Measurements from ENCODE around the gene SRPK3. TPM values are rescaled to one million over a fixed set of nuclear protein-coding genes. Genes with fewer than 3 reads are reported as not detected.

SRPK3 gene
- polyA plus RNA-seq, 1 donor (not counting 4 experiments of a cell fraction or from before 2014, with no cell fraction given): 0.10 TPM

DNA sequence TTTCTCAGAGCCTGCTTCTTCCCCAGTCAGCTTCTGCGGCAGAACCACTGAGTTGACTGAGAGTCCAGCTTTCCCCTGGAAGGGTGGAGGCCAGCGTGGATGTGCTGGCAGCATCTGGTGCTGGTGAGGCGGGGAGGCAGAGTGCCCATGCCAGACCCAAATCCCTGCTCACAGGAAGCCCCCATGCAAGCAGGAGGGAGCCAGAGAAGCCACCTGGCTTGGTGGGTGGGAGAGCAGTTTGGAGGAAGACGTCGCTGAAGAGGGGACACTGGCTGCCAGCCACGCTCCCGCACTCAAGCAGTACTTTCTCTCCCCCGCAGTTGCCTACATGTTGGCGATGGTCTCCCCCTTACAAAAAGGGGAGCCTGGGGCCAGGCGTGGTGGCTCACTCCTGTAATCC, 43.5 kb downstream of the SRPK3 start:
- Histone ChIP-seq H3K79me2 (ENCODE audit: control insufficient read depth, insufficient read depth, low read length) (no peaks in the 10 kb centered on the region), H3K9ac (ENCODE audit: control insufficient read depth, extremely low read depth, insufficient read depth, low read length) (no peak overlapping the region), H3K27me3 (ENCODE audit: control insufficient read depth, extremely low read depth, insufficient read depth, low read length) (peaks cover 22% of the 10 kb centered on the region), H3K27ac (ENCODE audit: control insufficient read depth, insufficient read depth, low read length) (no peak overlapping the region), H3K9me3 (ENCODE audit: control insufficient read depth, low read depth, low read length) (no peaks in the 10 kb centered on the region), H3K4me1 (ENCODE audit: control insufficient read depth, extremely low read depth, insufficient read depth, low read length) (no peaks in the 10 kb centered on the region), H4K20me1 (ENCODE audit: control insufficient read depth, extremely low read depth, insufficient read depth, low read length) (no peaks in the 10 kb centered on the region), H3K4me3 (ENCODE audit: control insufficient read depth in 2 of 3, extremely low read depth in 1 of 3, insufficient read depth in 2 of 3, low read depth in 1 of 3, low read length in 3 of 3) (no peak overlapping the region), H2AFZ (ENCODE audit: control insufficient read depth, low read length) (no peak overlapping the region), H3K36me3 (ENCODE audit: control insufficient read depth in 2 of 2, extremely low read depth in 1 of 2, insufficient read depth in 2 of 2, low read length in 2 of 2) (no peaks in the 10 kb centered on the region), H3K9me1 (ENCODE audit: control insufficient read depth, extremely low read depth, insufficient read depth, low read length) (no peaks in the 10 kb centered on the region), H3K4me2 (ENCODE audit: control insufficient read depth, extremely low read depth, insufficient read depth, low read depth, low read length) (no peak overlapping the region)
- DNase-seq (ENCODE audit: low read depth, low spot score) (no peak), FAIRE-seq (no peak)
- dilution Hi-C loops (cut with MboI; ENCODE audit: extremely low pct_ligation_motif_present, low sequenced_read_pairs): no loop called here
- no peak for TF ChIP-seq CTCF (optimal IDR thresholded peaks at IDR 0.05 in 1 of 3, IDR thresholded peaks at IDR 0.05 in 1 of 3, conservative IDR thresholded peaks at IDR 0.05 in 1 of 3; ENCODE audit: extremely low read depth in 1 of 3, insufficient read depth in 2 of 3, low read length in 3 of 3)
- TF ChIP-seq EZH2 (IDR thresholded peaks at IDR 0.05; ENCODE audit: low read length): no peak

- H3K4me2 ChIP-seq (ENCODE audit: control insufficient read depth, extremely low read depth, insufficient read depth, low read depth, low read length): no peak overlapping the region
- TF ChIP-seq CTCF (optimal IDR thresholded peaks at IDR 0.05 in 1 of 3, IDR thresholded peaks at IDR 0.05 in 1 of 3, conservative IDR thresholded peaks at IDR 0.05 in 1 of 3; ENCODE audit: extremely low read depth in 1 of 3, insufficient read depth in 2 of 3, low read length in 3 of 3): no peak
- no peak for TF ChIP-seq EZH2 (IDR thresholded peaks at IDR 0.05; ENCODE audit: low read length)
- no peaks in the 10 kb centered on the region for H3K9me3 ChIP-seq (ENCODE audit: control insufficient read depth, low read depth, low read length)
- no peaks in the 10 kb centered on the region for H4K20me1 ChIP-seq (ENCODE audit: control insufficient read depth, extremely low read depth, insufficient read depth, low read length)
- H3K9me1 ChIP-seq (ENCODE audit: control insufficient read depth, extremely low read depth, insufficient read depth, low read length): no peaks in the 10 kb centered on the region
- DNase-seq (ENCODE audit: low read depth, low spot score): no peak
- no peak overlapping the region for H3K9ac ChIP-seq (ENCODE audit: control insufficient read depth, extremely low read depth, insufficient read depth, low read length)
- H3K27me3 ChIP-seq (ENCODE audit: control insufficient read depth, extremely low read depth, insufficient read depth, low read length): peaks cover 24% of the 10 kb centered on the region
- no peak overlapping the region for H2AFZ ChIP-seq (ENCODE audit: control insufficient read depth, low read length)
- no peak overlapping the region for H3K4me3 ChIP-seq (ENCODE audit: control insufficient read depth in 2 of 3, extremely low read depth in 1 of 3, insufficient read depth in 2 of 3, low read depth in 1 of 3, low read length in 3 of 3)
- H3K27ac ChIP-seq (ENCODE audit: control insufficient read depth, insufficient read depth, low read length): no peak overlapping the region
- dilution Hi-C loops (cut with MboI; ENCODE audit: extremely low pct_ligation_motif_present, low sequenced_read_pairs): no loop called here
- FAIRE-seq: no peak
- H3K79me2 ChIP-seq (ENCODE audit: control insufficient read depth, insufficient read depth, low read length): no peaks in the 10 kb centered on the region
- no peaks in the 10 kb centered on the region for H3K36me3 ChIP-seq (ENCODE audit: control insufficient read depth in 2 of 2, extremely low read depth in 1 of 2, insufficient read depth in 2 of 2, low read length in 2 of 2)
- H3K4me1 ChIP-seq (ENCODE audit: control insufficient read depth, extremely low read depth, insufficient read depth, low read length): no peaks in the 10 kb centered on the region
These were observed 44.2 kb downstream of the SRPK3 start for GRCh38 chrX:153825042-153825441.

Data from keratinocyte (primary cell).